Upper lobe of right lung (tissue), 1 donor: ENCODE results near the gene ERC2. TPM values are rescaled to one million over a fixed set of nuclear protein-coding genes. Genes with fewer than 3 reads are reported as not detected.

Source experiments
- ATAC-seq: fragments of 200-7000 bp; cut with Tn5 transposase; one replicate; pipeline ENCODE4 v1.9.1; 2020; ENCODE audit warnings: mild to moderate bottlenecking, moderate library complexity
- DNase-seq: peaks from one replicate; pipeline ENCODE4 v3.0.0-alpha.2; 2020
- H3K27ac ChIP-seq: fragments of 200-600 bp; one replicate; pipeline ENCODE4 v1.8.0; 2022
- H3K27me3 ChIP-seq: fragments of 200-600 bp; one replicate; pipeline ENCODE4 v1.8.0; 2022; ENCODE audit warnings: mild to moderate bottlenecking
- H3K36me3 ChIP-seq: fragments of 200-600 bp; one replicate; pipeline ENCODE4 v1.8.0; 2022
- H3K4me1 ChIP-seq: fragments of 200-600 bp; one replicate; pipeline ENCODE4 v1.8.0; 2022
- H3K4me3 ChIP-seq: fragments of 200-600 bp; one replicate; pipeline ENCODE4 v1.8.0; 2022; ENCODE audit warnings: mild to moderate bottlenecking
- H3K9me3 ChIP-seq: fragments of 200-600 bp; one replicate; pipeline ENCODE4 v1.8.0; 2022
- CTCF ChIP-seq: fragments of 200-600 bp; IDR thresholded peaks from one replicate; pipeline ENCODE4 v1.8.0; 2022; ENCODE audit warnings: antibody characterized with exemption
- intact Hi-C: fragments of 100-400 bp; cut with DNase I; formaldehyde crosslinking; loops from one replicate; pipeline ENCODE4 v1.11.0; 2022
- total RNA-seq: library from RNA; stranded (reverse); fragmentation: NEBNext Ultra II Directional; extraction: Animal tissue kit (Norgen Biotek cat#: 25700); gene quantifications from one replicate; pipeline ENCODE4 v1.2.1, GENCODE V29; 2021
- donor health status: DM: no; HTN: yes; CAD: no; lungs with severe emphysema.

Gene ERC2
- total RNA-seq, 1 donor from 2014 or later: 1.4 TPM

GRCh38 chr3:55621648-55622047 lies 846.6 kb downstream of the ERC2 start:
- no peaks in the 10 kb centered on the region for H3K27me3 ChIP-seq
- intact Hi-C loops: no loop called here
- no peak overlapping the region for H3K4me3 ChIP-seq
- H3K4me1 ChIP-seq: peaks cover 5% of the 10 kb centered on the region
- no peak for TF ChIP-seq CTCF
- ATAC-seq (no peak), DNase-seq (no peak)
- no peak overlapping the region for H3K27ac ChIP-seq
- no peaks in the 10 kb centered on the region for H3K36me3 ChIP-seq
- H3K9me3 ChIP-seq: no peaks in the 10 kb centered on the region

GRCh38 chr3:55621026-55621422 lies 847.2 kb downstream of the ERC2 start:
- no peak for ATAC-seq
- no peak overlapping the region for H3K27ac ChIP-seq
- H3K4me3 ChIP-seq: no peak overlapping the region
- intact Hi-C loops: no loop called here
- no peaks in the 10 kb centered on the region for H3K36me3 ChIP-seq
- no peaks in the 10 kb centered on the region for H3K9me3 ChIP-seq
- no peaks in the 10 kb centered on the region for H3K27me3 ChIP-seq
- no peak for DNase-seq
- no peak for TF ChIP-seq CTCF
- H3K4me1 ChIP-seq: peaks cover 5% of the 10 kb centered on the region

GRCh38 chr3:55620351-55621025 lies 847.8 kb downstream of the ERC2 start:
- Histone ChIP-seq H3K4me3 (no peak overlapping the region), H3K4me1 (peaks cover 5% of the 10 kb centered on the region), H3K36me3 (no peaks in the 10 kb centered on the region), H3K27ac (no peak overlapping the region), H3K27me3 (no peaks in the 10 kb centered on the region), H3K9me3 (no peaks in the 10 kb centered on the region)
- ATAC-seq (no peak), DNase-seq (no peak)
- intact Hi-C loops: no loop called here
- no peak for TF ChIP-seq CTCF

GRCh38 chr3:55619046-55619808 lies 849.0 kb downstream of the ERC2 start:
- ATAC-seq (no peak), DNase-seq (no peak)
- no peak for TF ChIP-seq CTCF
- Histone ChIP-seq H3K27me3 (no peaks in the 10 kb centered on the region), H3K4me3 (no peak overlapping the region), H3K27ac (no peak overlapping the region), H3K36me3 (no peaks in the 10 kb centered on the region), H3K4me1 (peaks cover 5% of the 10 kb centered on the region), H3K9me3 (no peaks in the 10 kb centered on the region)
- intact Hi-C loops: no loop called here

- no peak for ATAC-seq
- H3K36me3 ChIP-seq: no peaks in the 10 kb centered on the region
- no peak overlapping the region for H3K4me3 ChIP-seq
- DNase-seq: no peak
- intact Hi-C loops: no loop called here
- H3K27ac ChIP-seq: no peak overlapping the region
- H3K27me3 ChIP-seq: no peaks in the 10 kb centered on the region
- H3K4me1 ChIP-seq: no peaks in the 10 kb centered on the region
- no peak for TF ChIP-seq CTCF
- H3K9me3 ChIP-seq: no peaks in the 10 kb centered on the region
Measured at GRCh38 chr3:55617385-55617784, 850.9 kb downstream of the ERC2 start.
